Activated CD4-positive, CD25-positive, alpha-beta regulatory T cell treated with anti-CD3 and anti-CD28 coated beads, Interleukin-2, amount 50 U/mL, for 72 hours (primary cell): ENCODE results near the gene SH3BGRL3.
"Not testable (repeated sequence)": the region's sequence is repeated elsewhere in the genome, so short reads cannot be mapped to it uniquely, and the experiment has no call there.

ENCODE experiments used
- DNase-seq: peaks from one replicate; pipeline ENCODE4 v3.0.0; 2021

The SH3BGRL3 gene

DNA sequence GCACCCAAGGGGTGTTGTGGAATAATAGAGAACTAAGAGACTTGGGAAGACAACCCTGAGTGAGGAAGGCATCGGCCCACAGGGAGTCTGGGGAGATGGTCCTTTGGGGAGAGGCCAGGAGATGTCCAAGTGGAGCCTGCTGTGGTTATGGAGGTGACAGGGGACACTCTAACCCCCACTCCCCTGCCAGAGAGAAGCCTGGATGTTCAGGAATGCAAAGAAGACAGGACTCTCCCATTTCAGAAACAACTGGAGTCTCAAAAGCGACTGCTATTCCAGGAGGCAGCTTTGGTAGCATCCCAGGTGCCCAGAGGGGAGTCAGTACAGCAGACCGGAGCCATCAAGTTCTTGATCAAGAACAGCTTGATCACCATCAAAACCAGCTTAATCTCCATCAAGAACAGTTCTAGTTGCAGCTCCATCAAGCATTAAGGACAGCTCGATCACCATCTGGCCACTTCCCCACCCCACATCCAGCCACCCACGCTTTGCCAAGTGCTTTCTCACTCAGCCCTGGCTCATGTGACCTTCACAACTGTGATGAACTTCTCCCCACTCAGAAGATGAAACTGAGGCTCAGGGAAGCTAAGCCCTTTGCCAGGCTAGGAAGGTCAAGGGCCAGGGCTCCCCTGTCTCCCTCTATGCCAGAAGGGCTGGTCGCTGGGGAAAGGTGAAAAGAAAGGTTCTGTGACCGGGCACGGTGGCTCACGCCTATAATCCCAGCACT is 38.6 kb downstream of the SH3BGRL3 start:
- peak; percentile 57 for DNase-seq

DNA sequence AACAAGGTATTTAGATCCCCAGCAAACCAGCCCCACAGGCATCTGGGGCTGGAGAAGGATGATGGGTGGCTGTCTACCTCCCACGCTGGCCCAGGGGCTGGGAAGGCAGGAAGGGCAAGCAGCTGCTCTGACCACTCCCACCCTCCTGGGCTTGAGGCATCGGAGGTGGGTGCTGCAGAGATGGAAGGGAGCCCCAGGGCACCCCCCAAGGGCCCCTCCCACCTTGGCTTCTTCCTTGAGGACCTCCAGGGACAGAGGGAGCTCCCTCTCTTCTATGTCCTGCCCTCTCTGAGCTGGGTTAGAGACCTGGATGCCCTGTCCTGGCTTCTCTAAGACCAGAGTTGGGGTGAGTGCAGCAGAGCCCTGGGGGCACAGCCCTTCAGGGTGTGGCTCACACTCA is 41.0 kb downstream of the SH3BGRL3 start:
- peak; percentile 31 for DNase-seq

DNA sequence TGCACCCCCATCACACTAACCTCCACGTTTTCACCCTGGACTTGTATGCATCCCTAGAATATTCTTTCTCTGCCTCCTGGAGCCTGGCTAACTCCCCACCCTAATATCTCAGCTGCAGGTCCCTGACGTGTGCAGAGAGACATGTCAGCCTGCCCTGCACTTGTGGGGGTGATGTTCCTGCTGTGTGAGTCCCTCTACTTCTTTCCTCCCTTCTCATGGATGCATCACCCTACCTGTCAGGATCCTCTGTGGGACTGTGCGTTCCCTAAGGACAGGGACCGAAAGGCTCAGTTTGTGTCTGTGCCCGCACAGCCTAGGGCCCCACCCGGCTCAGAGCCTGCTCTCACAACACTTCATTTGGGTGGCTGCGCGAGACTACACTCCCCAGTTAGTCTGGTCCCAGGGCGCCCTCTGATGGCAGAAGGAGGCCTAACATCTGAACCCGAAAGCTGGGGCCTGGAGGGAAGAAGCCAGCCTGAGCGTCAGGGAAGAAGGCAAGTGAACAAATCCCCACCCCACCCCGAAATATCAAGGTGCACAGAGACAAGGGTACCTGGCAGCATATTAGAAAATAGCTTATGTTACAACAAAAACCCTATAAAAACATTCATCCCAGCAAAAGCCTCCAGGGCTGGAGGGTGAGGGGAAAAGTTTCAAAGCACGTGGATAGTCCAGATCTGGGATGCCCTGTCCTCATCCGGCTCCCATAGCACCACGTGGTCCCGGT is 41.6 kb downstream of the SH3BGRL3 start:
- peak; percentile 96 for DNase-seq

DNA sequence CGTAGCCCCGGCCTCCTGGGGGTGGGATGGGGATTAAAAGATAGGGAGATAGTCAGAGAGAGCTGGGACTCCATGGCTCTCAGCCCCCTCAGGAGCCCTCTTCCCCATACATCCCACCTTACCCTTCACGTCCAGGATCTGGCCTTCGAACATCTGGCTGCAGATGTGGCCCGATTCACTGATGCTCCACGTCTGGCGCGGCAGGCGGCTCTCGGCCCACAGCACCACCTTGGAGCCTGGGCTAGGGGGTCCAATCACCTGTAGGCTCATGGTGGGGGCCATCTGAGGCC is 42.1 kb downstream of the SH3BGRL3 start:
- no peak for DNase-seq

DNA sequence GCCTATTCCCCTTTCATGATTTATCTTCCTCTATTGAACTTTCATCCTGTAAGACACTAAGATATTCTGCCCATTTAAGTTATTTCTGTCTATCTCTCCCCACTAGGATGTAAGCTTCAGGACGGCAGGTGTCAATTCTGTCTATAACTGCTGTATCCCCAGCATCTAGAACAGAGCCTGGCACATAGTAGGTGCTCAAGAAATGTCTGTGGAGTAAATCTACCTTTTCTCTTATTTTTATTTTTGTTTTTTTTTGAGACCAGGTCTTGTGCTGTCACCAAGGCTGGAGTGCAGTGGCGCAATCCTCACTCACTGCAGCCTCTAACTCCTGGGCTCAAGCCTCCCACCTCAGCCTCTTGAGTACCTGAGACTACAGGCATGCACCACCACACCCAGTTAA is 43.5 kb downstream of the SH3BGRL3 start:
- no peak for DNase-seq

DNA sequence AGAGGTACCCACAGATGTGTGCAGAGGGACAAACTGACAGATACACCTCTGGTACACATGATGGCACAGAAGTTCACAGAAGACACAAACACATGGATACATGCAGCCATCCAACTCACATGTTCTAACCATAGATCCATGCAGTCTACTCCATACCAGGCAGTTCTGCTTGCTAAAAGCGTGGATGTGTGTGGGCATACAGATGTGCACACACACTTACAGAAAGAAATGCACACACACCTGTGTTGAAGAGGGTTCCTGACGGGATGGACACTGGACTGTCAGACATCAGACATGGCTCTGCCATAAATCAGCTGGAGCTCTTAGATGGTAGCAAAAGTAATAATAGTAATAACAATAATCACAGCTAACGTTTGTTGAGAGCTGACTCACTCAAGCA is 44.7 kb downstream of the SH3BGRL3 start:
- DNase-seq, result no peak

DNA sequence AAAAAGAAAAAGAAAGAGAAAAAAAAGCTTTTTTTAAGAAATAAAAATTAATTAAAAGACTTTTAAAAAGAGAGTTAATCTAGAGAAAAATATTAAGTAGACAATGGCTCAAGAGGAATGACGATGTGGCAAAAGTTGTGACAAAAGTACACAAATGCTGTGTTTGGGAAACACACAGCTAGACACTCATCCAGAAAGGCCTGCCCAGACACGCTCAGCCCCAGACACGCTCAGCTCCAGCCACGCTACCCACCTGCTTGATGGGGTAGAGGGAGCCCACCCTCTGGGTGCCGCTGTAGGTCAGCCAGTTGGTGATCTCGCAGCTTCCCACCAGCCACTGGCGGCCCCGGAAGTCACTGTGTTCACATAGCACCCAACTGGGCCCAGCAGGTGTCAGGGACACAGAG is 48.1 kb downstream of the SH3BGRL3 start:
- DNase-seq, result no peak

DNA sequence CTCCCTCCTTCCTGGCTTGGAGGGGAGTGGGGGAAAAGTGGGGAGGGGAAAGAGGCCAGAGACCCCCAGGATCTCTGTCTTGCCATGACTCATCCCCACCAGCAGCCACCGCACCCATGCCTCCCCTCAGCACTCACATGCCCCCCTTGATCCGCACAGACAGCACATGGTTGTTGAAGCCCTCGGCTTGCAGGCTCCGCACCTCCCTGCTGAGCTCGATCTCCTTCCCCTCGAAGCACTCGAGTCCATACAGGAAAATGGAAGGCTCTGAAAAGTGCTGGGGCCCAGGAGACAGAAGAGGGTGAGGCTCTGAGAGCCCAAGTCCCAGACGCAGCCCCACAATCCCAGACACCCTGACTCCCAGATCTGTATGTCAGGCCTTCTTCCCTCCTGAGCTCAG is 48.7 kb downstream of the SH3BGRL3 start:
- DNase-seq, result no peak

DNA sequence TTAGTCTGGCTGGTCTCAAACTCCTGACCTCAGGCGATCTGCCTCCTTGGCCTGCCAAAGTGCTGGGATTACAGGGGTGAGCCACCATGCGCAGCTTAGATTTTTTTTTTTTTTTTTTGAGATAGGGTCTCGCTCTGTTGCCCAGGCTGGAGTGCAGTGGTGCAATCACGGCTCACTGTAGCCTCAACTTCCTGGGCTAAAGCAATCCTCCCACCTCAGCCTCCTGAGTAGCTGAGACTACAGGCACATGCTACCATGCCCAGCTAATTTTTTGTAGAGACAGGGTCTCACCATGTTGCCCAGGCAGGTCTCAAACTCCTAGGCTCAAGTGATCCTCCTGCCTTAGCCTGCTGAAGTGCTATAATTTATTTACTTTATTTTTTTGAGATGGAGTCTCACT is 49.5 kb downstream of the SH3BGRL3 start:
- DNase-seq, result not testable (repeated sequence)

DNA sequence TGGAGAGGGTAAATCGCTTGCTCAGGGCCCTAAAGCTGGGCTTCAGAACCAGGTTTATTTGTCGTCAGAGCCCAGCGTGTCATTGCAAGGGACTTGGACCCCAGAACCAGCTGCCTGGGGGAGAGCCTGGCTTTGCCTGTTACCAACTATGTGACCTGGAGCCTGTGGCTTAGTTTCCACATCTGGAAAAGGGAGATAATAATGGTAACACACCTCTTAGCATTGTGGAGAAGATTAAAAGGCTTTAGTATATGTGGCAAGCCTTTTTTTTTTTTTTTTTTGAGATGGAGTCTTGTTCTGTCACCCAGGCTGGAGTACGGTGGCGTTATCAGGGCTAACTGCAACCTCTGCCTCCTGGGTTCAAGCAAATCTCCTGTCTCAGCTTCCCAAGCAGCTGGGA is 50.4 kb downstream of the SH3BGRL3 start:
- DNase-seq, result no peak
